B cell (primary cell): ENCODE measurements around the gene OR2Y1.
"Not testable (repeated sequence)": the region's sequence is repeated elsewhere in the genome, so short reads cannot be mapped to it uniquely, and the experiment has no call there.

Experiments used
- CTCF ChIP-seq: fragments of 200-600 bp; IDR thresholded peaks from one replicate; pipeline ENCODE4 v1.8.0; 2022; ENCODE audit warnings: antibody characterized with exemption, mild to moderate bottlenecking
- EZH2 ChIP-seq: IDR thresholded peaks from 2 replicates; pipeline ENCODE4 v1.6.1; 2012; ENCODE audit warnings: borderline replicate concordance, low read depth, mild to moderate bottlenecking, moderate library complexity, low read length; ENCODE audit not compliant: insufficient read depth, poor library complexity, severe bottlenecking

DNA sequence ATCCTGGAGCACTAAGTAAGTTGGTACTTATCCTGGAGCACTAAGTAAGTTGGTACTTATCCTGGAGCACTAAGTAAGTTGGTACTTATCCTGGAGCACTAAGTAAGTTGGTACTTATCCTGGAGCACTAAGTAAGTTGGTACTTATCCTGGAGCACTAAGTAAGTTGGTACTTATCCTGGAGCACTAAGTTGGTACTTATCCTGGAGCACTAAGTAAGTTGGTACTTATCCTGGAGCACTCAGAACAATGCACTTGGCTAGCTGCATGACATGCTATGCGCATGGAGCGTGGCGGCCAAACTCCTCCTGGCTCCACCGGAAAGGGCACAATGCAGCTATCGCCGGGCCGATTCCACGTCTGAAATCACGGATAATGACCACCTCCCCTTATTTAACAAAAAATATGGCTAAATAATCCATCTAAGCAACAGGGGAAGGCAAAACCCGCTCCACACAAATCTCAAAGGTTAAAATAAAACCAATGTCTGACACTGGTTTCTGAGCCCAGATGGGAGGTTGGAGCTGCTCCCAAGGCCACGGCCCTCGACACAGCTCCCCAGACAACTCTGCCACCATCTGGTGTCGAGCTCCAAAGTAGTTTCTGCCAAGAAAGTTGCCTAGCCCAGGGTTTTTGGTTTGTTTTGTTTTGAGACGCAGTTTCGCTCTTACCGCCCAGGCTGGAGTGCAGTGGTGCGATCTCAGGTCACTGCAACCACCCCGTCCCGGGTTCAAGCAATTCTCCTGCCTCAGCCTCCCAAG lies 49.0 kb upstream of the OR2Y1 start:
- TF ChIP-seq CTCF, EZH2: not testable (repeated sequence)
